ENCODE data around the gene BUD31. TPM values are rescaled to one million over a fixed set of nuclear protein-coding genes. Genes with fewer than 3 reads are reported as not detected.
"Not testable (repeated sequence)": the region's sequence is repeated elsewhere in the genome, so short reads cannot be mapped to it uniquely, and the experiment has no call there.

BUD31 gene
- total RNA-seq, 1 experiment from 2014 or later, result 193 TPM

GRCh38 chr7:99380032-99380822, 28.5 kb upstream of the BUD31 start:
- peak; percentile 66 for DNase-seq (ENCODE audit: low read depth)

GRCh38 chr7:99380823-99381663, 27.7 kb upstream of the BUD31 start:
- peak; percentile 30 for DNase-seq (ENCODE audit: low read depth)

GRCh38 chr7:99381664-99382075, 27.1 kb upstream of the BUD31 start:
- DNase-seq (ENCODE audit: low read depth), result no peak

- no peak for DNase-seq (ENCODE audit: low read depth)
These were observed 25.6 kb upstream of the BUD31 start for GRCh38 chr7:99383203-99383602.

- DNase-seq (ENCODE audit: low read depth), result no peak
These were observed 24.9 kb upstream of the BUD31 start for GRCh38 chr7:99383791-99384370.

- DNase-seq (ENCODE audit: low read depth), result no peak
These were observed 24.2 kb upstream of the BUD31 start for GRCh38 chr7:99384523-99384922.

GRCh38 chr7:99385564-99385963, 23.2 kb upstream of the BUD31 start:
- no peak for DNase-seq (ENCODE audit: low read depth)

GRCh38 chr7:99386584-99387238, 22.1 kb upstream of the BUD31 start:
- peak; percentile 66 for DNase-seq (ENCODE audit: low read depth)

GRCh38 chr7:99387239-99387635, 21.5 kb upstream of the BUD31 start:
- not testable (repeated sequence) for DNase-seq (ENCODE audit: low read depth)

- no peak for DNase-seq (ENCODE audit: low read depth)
These were observed 20.9 kb upstream of the BUD31 start for GRCh38 chr7:99387912-99388311.

GRCh38 chr7:99389772-99390171, 19.0 kb upstream of the BUD31 start:
- no peak for DNase-seq (ENCODE audit: low read depth)

- no peak for DNase-seq (ENCODE audit: low read depth)
These were observed 17.7 kb upstream of the BUD31 start for GRCh38 chr7:99390941-99391602.

- DNase-seq (ENCODE audit: low read depth), result no peak
These were observed 16.7 kb upstream of the BUD31 start for GRCh38 chr7:99392046-99392445.

- DNase-seq (ENCODE audit: low read depth), result no peak
These were observed 16.0 kb upstream of the BUD31 start for GRCh38 chr7:99392659-99393354.

GRCh38 chr7:99393355-99394187, 15.2 kb upstream of the BUD31 start:
- no peak for DNase-seq (ENCODE audit: low read depth)

GRCh38 chr7:99394188-99394502, 14.6 kb upstream of the BUD31 start:
- no peak for DNase-seq (ENCODE audit: low read depth)

GRCh38 chr7:99395616-99396327, 13.0 kb upstream of the BUD31 start:
- no peak for DNase-seq (ENCODE audit: low read depth)

- DNase-seq (ENCODE audit: low read depth), result no peak
These were observed 12.1 kb upstream of the BUD31 start for GRCh38 chr7:99396418-99397296.
